PC-9 (cell line): Measurements from ENCODE around the gene ZNF638. TPM values are rescaled to one million over a fixed set of nuclear protein-coding genes. Genes with fewer than 3 reads are reported as not detected.

Source experiments
- BruUV-seq: library from RNA; stranded (reverse); fragments of 400-500 nt; replicated peaks from 2 replicates; lab custom pipeline; 2021; lab: Mats Ljungman, UMichigan
- CTCF ChIA-PET: fragments of 300-600 bp; sonication (Branson Sonifier 250); formaldehyde crosslinking; loops from one replicate; lab custom pipeline; 2022; ENCODE audit warnings: antibody characterized with exemption; lab: Charles Lee
- POLR2A ChIA-PET: fragments of 300-600 bp; sonication (Branson Sonifier 250); formaldehyde crosslinking; loops from one replicate; lab custom pipeline; 2022; ENCODE audit warnings: antibody characterized with exemption; ENCODE audit not compliant: unreplicated experiment; lab: Charles Lee
- DNase-seq, 2 experiments: peaks; one replicate each; pipeline versions ENCODE4 v3.0.0 to v3.0.0-alpha.2; 2015 to 2022; ENCODE audit warnings: mixed read lengths in 1 of 2
- H2AFZ ChIP-seq: fragments of 200-600 bp; sonication (generic); 2 replicates; pipeline ENCODE4 v1.8.1; 2017; ENCODE audit warnings: antibody characterized with exemption
- H3F3A ChIP-seq: fragments of 200-600 bp; sonication (generic); 2 replicates; pipeline ENCODE4 v1.8.1; 2017; ENCODE audit warnings: antibody characterized with exemption, mild to moderate bottlenecking, low read depth; ENCODE audit not compliant: insufficient read depth
- H3K27ac ChIP-seq: fragments of 200-600 bp; sonication (generic); 2 replicates; pipeline ENCODE4 v1.6.1; 2016; ENCODE audit warnings: mixed run types
- H3K27me3 ChIP-seq: fragments of 200-600 bp; sonication (generic); 2 replicates; pipeline ENCODE4 v1.6.1; 2016; ENCODE audit warnings: low read depth, mixed run types; ENCODE audit not compliant: insufficient read depth
- H3K36me3 ChIP-seq: fragments of 200-600 bp; sonication (generic); 2 replicates; pipeline ENCODE4 v1.6.1; 2016; ENCODE audit warnings: low read depth, mixed run types
- H3K4me1 ChIP-seq: fragments of 200-600 bp; sonication (generic); replicated peaks from 2 replicates; pipeline ENCODE4 v1.6.1; 2016; ENCODE audit warnings: mixed run types; ENCODE audit not compliant: insufficient read depth
- H3K4me2 ChIP-seq: fragments of 200-600 bp; sonication (generic); 2 replicates; pipeline ENCODE4 v1.6.1; 2017; ENCODE audit warnings: mixed run types
- H3K4me3 ChIP-seq: fragments of 200-600 bp; sonication (generic); 2 replicates; pipeline ENCODE4 v1.6.1; 2016; ENCODE audit warnings: mixed run types
- H3K79me2 ChIP-seq: fragments of 200-600 bp; sonication (generic); 2 replicates; pipeline ENCODE4 v1.6.1; 2017; ENCODE audit warnings: low read depth, mixed run types
- H3K9me2 ChIP-seq: fragments of 200-600 bp; sonication (generic); 2 replicates; pipeline ENCODE4 v1.8.1; 2017; ENCODE audit warnings: mild to moderate bottlenecking; ENCODE audit not compliant: insufficient read depth
- H3K9me3 ChIP-seq: fragments of 200-600 bp; sonication (generic); 2 replicates; pipeline ENCODE4 v1.8.1; 2016; ENCODE audit warnings: low read depth; ENCODE audit not compliant: insufficient read depth
- H4K20me1 ChIP-seq: fragments of 200-600 bp; sonication (generic); 2 replicates; pipeline ENCODE4 v1.8.1; 2017; ENCODE audit not compliant: insufficient read depth
- CTCF ChIP-seq: fragments of 200-600 bp; sonication (generic); conservative IDR thresholded peaks from 2 replicates; pipeline ENCODE4 v1.6.1; 2017; ENCODE audit warnings: mixed run types, antibody characterized with exemption, mild to moderate bottlenecking, moderate library complexity
- EZH2 ChIP-seq: fragments of 200-600 bp; sonication (generic); IDR thresholded peaks from 2 replicates; pipeline ENCODE4 v1.8.0; 2017; ENCODE audit warnings: antibody characterized with exemption, low read depth
- intact Hi-C: fragments of 100-400 bp; cut with micrococcal nuclease; formaldehyde crosslinking; loops from one replicate; pipeline ENCODE4 v1.10.0; 2022; ENCODE audit not compliant: unreplicated experiment
- total RNA-seq: library from RNA; stranded (reverse); gene quantifications from 2 replicates; pipeline ENCODE4 v1.2.3, GENCODE V29; 2021

ZNF638 gene
- total RNA-seq, 1 experiment from 2014 or later = 109 TPM

- intact Hi-C loops = no loop called here
- TF ChIP-seq EZH2 (no peak), CTCF (no peak)
- peak in 1 of 2 experiments; percentile 37 for DNase-seq
- no peak overlapping the region for H3K4me2 ChIP-seq
- H3K36me3 ChIP-seq = no peaks in the 10 kb centered on the region
- H3K9me3 ChIP-seq = no peaks in the 10 kb centered on the region
- no TSS peak for BruUV-seq
- H3K4me1 ChIP-seq = peaks cover 26% of the 10 kb centered on the region
- CTCF ChIA-PET = no interaction called here
- no peak overlapping the region for H2AFZ ChIP-seq
- H3F3A ChIP-seq = peaks cover 13% of the 10 kb centered on the region
- H3K27me3 ChIP-seq = no peaks in the 10 kb centered on the region
- POLR2A ChIA-PET = no interaction called here
- H3K9me2 ChIP-seq = no peaks in the 10 kb centered on the region
- no peak overlapping the region for H3K27ac ChIP-seq
- no peaks in the 10 kb centered on the region for H4K20me1 ChIP-seq
- H3K79me2 ChIP-seq = no peaks in the 10 kb centered on the region
- H3K4me3 ChIP-seq = no peak overlapping the region
Measured at GRCh38 chr2:71474116-71474743, 142.6 kb downstream of the ZNF638 start.

- intact Hi-C loops = no loop called here
- Histone ChIP-seq H3K79me2 (no peaks in the 10 kb centered on the region), H3K4me2 (no peak overlapping the region), H3F3A (peaks cover 13% of the 10 kb centered on the region), H3K36me3 (no peaks in the 10 kb centered on the region), H3K9me2 (no peaks in the 10 kb centered on the region), H3K27me3 (no peaks in the 10 kb centered on the region), H3K9me3 (no peaks in the 10 kb centered on the region), H3K4me3 (no peak overlapping the region), H3K4me1 (peaks cover 26% of the 10 kb centered on the region), H3K27ac (no peak overlapping the region), H2AFZ (no peak overlapping the region), H4K20me1 (no peaks in the 10 kb centered on the region)
- no TSS peak for BruUV-seq
- no peak for TF ChIP-seq CTCF
- TF ChIP-seq EZH2 = no peak
- peak in 1 of 2 experiments; percentile 33 for DNase-seq
- ChIA-PET POLR2A (no interaction called here), CTCF (no interaction called here)
Measured at GRCh38 chr2:71474744-71475397, 143.3 kb downstream of the ZNF638 start.

GRCh38 chr2:71476495-71476894, 144.9 kb downstream of the ZNF638 start:
- Histone ChIP-seq H4K20me1 (no peaks in the 10 kb centered on the region), H3K4me2 (no peak overlapping the region), H3F3A (peaks cover 13% of the 10 kb centered on the region), H3K27ac (no peak overlapping the region), H3K36me3 (no peaks in the 10 kb centered on the region), H3K9me2 (no peaks in the 10 kb centered on the region), H3K79me2 (no peaks in the 10 kb centered on the region), H3K4me3 (no peak overlapping the region), H3K4me1 (peaks cover 21% of the 10 kb centered on the region), H2AFZ (no peak overlapping the region), H3K9me3 (no peaks in the 10 kb centered on the region), H3K27me3 (no peaks in the 10 kb centered on the region)
- ChIA-PET POLR2A (no interaction called here), CTCF (no interaction called here)
- intact Hi-C loops = no loop called here
- BruUV-seq = no TSS peak
- peak in 1 of 2 experiments; percentile 10 for DNase-seq
- TF ChIP-seq CTCF (no peak), EZH2 (no peak)
